Panc1 (cell line): ENCODE measurements around the gene DLGAP1. TPM values are rescaled to one million over a fixed set of nuclear protein-coding genes. Genes with fewer than 3 reads are reported as not detected.

Source experiments
- ATAC-seq: fragments of 200-7000 bp; cut with Tn5 transposase; 2 replicates; pipeline ENCODE4 v1.9.1; 2020; ENCODE audit warnings: mild to moderate bottlenecking, moderate library complexity
- BruUV-seq: library from RNA; stranded (reverse); fragments of 400-500 nt; replicated peaks from 2 replicates; lab custom pipeline; 2021; lab: Mats Ljungman, UMichigan
- CTCF ChIA-PET: fragments of 300-600 bp; sonication (Branson Sonifier 250); formaldehyde crosslinking; loops from one replicate; lab custom pipeline; 2022; ENCODE audit warnings: antibody characterized with exemption; lab: Charles Lee
- POLR2A ChIA-PET: fragments of 300-600 bp; sonication (Branson Sonifier 250); formaldehyde crosslinking; loops from one replicate; lab custom pipeline; 2022; ENCODE audit warnings: antibody characterized with exemption; lab: Charles Lee
- DNase-seq: peaks from one replicate; pipeline ENCODE4 v3.0.0-alpha.2; 2010; ENCODE audit warnings: low read depth, low spot score
- H3K27ac ChIP-seq: 2 replicates; pipeline ENCODE4 v1.5.1; 2011; ENCODE audit warnings: mild to moderate bottlenecking, low read length, inconsistent platforms
- H3K27me3 ChIP-seq: fragments of 200-500 bp; sonication (Bioruptor generic); 2 replicates; pipeline ENCODE4 v1.6.0; 2014; ENCODE audit warnings: low read length, inconsistent platforms; ENCODE audit not compliant: control insufficient read depth, insufficient read depth
- H3K36me3 ChIP-seq: fragments of 200-500 bp; sonication (Bioruptor generic); 2 replicates; pipeline ENCODE4 v1.5.1; 2014; ENCODE audit warnings: inconsistent platforms, mild to moderate bottlenecking, low read length, moderate library complexity; ENCODE audit not compliant: control insufficient read depth, insufficient read depth
- H3K4me1 ChIP-seq: 2 replicates; pipeline ENCODE4 v1.5.1; 2011; ENCODE audit warnings: inconsistent platforms, mild to moderate bottlenecking, low read length, moderate library complexity; ENCODE audit not compliant: control insufficient read depth, insufficient read depth
- H3K4me3 ChIP-seq, 2 experiments: 2 replicates each; pipeline ENCODE4 v1.5.1; 2011 to 2012; ENCODE audit warnings: low read depth in 2 of 2, low read length in 2 of 2, mild to moderate bottlenecking in 2 of 2, inconsistent platforms in 1 of 2, moderate library complexity in 1 of 2
- H3K9me3 ChIP-seq: fragments of 200-500 bp; sonication (Bioruptor generic); 2 replicates; pipeline ENCODE4 v1.5.1; 2014; ENCODE audit warnings: low read depth, mild to moderate bottlenecking, inconsistent platforms, low read length, moderate library complexity; ENCODE audit not compliant: control insufficient read depth, insufficient read depth
- POLR2AphosphoS5 ChIP-seq: IDR thresholded peaks from 2 replicates; pipeline ENCODE4 v1.6.1; 2012; ENCODE audit warnings: mild to moderate bottlenecking, low read depth, low read length, moderate library complexity
- SIN3A ChIP-seq: IDR thresholded peaks from 2 replicates; pipeline ENCODE4 v1.6.1; 2012; ENCODE audit warnings: low read depth, mild to moderate bottlenecking, low read length, moderate library complexity, borderline replicate concordance; ENCODE audit not compliant: insufficient read depth
- TCF7L2 ChIP-seq: IDR thresholded peaks from 2 replicates; pipeline ENCODE4 v1.6.1; 2011; ENCODE audit warnings: mild to moderate bottlenecking, low read depth, low read length, inconsistent platforms
- in situ Hi-C: cut with HindIII; loops from 2 replicates; pipeline ENCODE4 v1.10.0; 2016; ENCODE audit warnings: low sequenced_read_pairs, low pct_unique_long_range_greater_than_20kb
- intact Hi-C: fragments of 100-400 bp; cut with micrococcal nuclease; formaldehyde crosslinking; loops from one replicate; pipeline ENCODE4 v1.10.0; 2022; ENCODE audit not compliant: unreplicated experiment
- total RNA-seq: library from RNA; stranded (reverse); gene quantifications from one replicate; pipeline ENCODE4 v1.2.1, GENCODE V29; 2021; ENCODE audit not compliant: unreplicated experiment
- TF ChIP-seq, protein P1 (sequence below), 2 experiments: IDR thresholded peaks; 2 replicates each; pipeline ENCODE4 v1.6.1; 2011 to 2012; ENCODE audit warnings: low read depth in 2 of 2, control low read depth in 1 of 2, low read length in 1 of 2, mild to moderate bottlenecking in 1 of 2, moderate library complexity in 1 of 2; ENCODE audit not compliant: insufficient read depth in 1 of 2
- TF ChIP-seq, protein P2 (sequence below): fragments of 450-650 bp; IDR thresholded peaks from 2 replicates; pipeline ENCODE4 v1.5.1; 2017; ENCODE audit warnings: mild to moderate bottlenecking

DLGAP1 gene
- total RNA-seq, 1 experiment from 2014 or later, result 1.8 TPM

DNA sequence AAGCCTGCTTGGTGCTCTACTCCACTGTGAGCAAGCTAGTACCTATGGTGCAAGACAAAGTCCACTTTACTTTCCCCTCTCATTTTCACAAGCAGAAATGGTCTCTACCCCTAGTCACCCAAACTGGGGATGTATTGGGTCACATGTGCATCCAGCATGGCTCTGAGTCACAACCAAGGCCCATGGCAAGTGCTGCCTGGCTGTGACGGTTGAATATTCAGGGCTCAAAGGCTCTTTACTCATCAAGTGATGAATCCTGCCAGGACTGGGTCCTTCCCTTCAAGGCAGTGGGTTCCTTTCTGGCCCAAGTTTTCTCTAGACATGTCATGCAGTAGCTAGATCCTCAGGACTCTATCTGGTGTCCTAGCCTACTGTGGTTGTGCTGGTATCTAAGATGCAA is 311.5 kb downstream of the DLGAP1 start:
- Histone ChIP-seq H3K27ac (no peak overlapping the region), H3K27me3 (no peaks in the 10 kb centered on the region), H3K36me3 (no peaks in the 10 kb centered on the region), H3K9me3 (no peaks in the 10 kb centered on the region), H3K4me3 (no peak overlapping the region), H3K4me1 (no peaks in the 10 kb centered on the region)
- TF ChIP-seq, protein P1, sequence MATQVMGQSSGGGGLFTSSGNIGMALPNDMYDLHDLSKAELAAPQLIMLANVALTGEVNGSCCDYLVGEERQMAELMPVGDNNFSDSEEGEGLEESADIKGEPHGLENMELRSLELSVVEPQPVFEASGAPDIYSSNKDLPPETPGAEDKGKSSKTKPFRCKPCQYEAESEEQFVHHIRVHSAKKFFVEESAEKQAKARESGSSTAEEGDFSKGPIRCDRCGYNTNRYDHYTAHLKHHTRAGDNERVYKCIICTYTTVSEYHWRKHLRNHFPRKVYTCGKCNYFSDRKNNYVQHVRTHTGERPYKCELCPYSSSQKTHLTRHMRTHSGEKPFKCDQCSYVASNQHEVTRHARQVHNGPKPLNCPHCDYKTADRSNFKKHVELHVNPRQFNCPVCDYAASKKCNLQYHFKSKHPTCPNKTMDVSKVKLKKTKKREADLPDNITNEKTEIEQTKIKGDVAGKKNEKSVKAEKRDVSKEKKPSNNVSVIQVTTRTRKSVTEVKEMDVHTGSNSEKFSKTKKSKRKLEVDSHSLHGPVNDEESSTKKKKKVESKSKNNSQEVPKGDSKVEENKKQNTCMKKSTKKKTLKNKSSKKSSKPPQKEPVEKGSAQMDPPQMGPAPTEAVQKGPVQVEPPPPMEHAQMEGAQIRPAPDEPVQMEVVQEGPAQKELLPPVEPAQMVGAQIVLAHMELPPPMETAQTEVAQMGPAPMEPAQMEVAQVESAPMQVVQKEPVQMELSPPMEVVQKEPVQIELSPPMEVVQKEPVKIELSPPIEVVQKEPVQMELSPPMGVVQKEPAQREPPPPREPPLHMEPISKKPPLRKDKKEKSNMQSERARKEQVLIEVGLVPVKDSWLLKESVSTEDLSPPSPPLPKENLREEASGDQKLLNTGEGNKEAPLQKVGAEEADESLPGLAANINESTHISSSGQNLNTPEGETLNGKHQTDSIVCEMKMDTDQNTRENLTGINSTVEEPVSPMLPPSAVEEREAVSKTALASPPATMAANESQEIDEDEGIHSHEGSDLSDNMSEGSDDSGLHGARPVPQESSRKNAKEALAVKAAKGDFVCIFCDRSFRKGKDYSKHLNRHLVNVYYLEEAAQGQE (IDR thresholded peaks at IDR 0.05; ENCODE audit: insufficient read depth in 1 of 2, low read depth in 2 of 2, low read length in 1 of 2), result no peak
- no peak for TF ChIP-seq POLR2AphosphoS5
- no peak for TF ChIP-seq SIN3A
- no peak for TF ChIP-seq TCF7L2
- TF ChIP-seq, protein P2, sequence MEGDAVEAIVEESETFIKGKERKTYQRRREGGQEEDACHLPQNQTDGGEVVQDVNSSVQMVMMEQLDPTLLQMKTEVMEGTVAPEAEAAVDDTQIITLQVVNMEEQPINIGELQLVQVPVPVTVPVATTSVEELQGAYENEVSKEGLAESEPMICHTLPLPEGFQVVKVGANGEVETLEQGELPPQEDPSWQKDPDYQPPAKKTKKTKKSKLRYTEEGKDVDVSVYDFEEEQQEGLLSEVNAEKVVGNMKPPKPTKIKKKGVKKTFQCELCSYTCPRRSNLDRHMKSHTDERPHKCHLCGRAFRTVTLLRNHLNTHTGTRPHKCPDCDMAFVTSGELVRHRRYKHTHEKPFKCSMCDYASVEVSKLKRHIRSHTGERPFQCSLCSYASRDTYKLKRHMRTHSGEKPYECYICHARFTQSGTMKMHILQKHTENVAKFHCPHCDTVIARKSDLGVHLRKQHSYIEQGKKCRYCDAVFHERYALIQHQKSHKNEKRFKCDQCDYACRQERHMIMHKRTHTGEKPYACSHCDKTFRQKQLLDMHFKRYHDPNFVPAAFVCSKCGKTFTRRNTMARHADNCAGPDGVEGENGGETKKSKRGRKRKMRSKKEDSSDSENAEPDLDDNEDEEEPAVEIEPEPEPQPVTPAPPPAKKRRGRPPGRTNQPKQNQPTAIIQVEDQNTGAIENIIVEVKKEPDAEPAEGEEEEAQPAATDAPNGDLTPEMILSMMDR, result no peak
- intact Hi-C loops, result no loop called here
- in situ Hi-C loops, result no loop called here
- POLR2A ChIA-PET, result no interaction called here
- no TSS peak for BruUV-seq
- ATAC-seq (no peak), DNase-seq (no peak)
- CTCF ChIA-PET, result no interaction called here

DNA sequence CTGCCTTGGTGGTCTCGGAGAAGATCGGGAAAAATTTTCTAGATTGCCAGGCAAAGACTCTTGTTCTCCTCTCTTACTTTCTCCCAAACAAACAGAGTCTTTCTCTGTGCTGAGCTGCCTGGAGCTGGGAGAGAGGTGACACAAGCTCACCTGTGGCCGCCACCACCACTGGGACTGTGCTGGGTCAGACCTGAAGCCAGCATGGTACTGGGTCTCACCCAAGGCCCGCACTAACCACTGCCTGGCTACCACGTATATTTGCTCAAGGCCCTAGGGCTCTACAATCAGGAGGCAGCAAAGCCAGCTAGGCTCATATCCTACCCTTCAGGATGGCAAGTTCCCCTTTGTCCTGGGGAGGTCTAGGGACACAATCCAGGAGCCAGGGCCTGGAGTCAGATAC is 312.2 kb downstream of the DLGAP1 start:
- Histone ChIP-seq H3K4me1 (no peaks in the 10 kb centered on the region), H3K9me3 (no peaks in the 10 kb centered on the region), H3K27me3 (no peaks in the 10 kb centered on the region), H3K36me3 (no peaks in the 10 kb centered on the region), H3K4me3 (no peak overlapping the region), H3K27ac (no peak overlapping the region)
- no peak for ATAC-seq
- BruUV-seq, result no TSS peak
- no peak for DNase-seq
- ChIA-PET CTCF (no interaction called here), POLR2A (no interaction called here)
- TF ChIP-seq, protein P1 (IDR thresholded peaks at IDR 0.05; ENCODE audit: insufficient read depth in 1 of 2, low read depth in 2 of 2, low read length in 1 of 2), result no peak
- TF ChIP-seq, protein P2, result no peak
- no peak for TF ChIP-seq TCF7L2
- TF ChIP-seq POLR2AphosphoS5, result no peak
- TF ChIP-seq SIN3A, result no peak
- intact Hi-C loops (no loop called here), in situ Hi-C loops (no loop called here)
